HG02759 (cell line): ENCODE measurements around the gene ANKFN1.
"Not testable (repeated sequence)": the region's sequence is repeated elsewhere in the genome, so short reads cannot be mapped to it uniquely, and the experiment has no call there.

Source experiments
- ATAC-seq: cut with Tn5 transposase; IDR thresholded peaks from one replicate; pipeline ENCODE4 v1.9.1; 2021; ENCODE audit warnings: mild to moderate bottlenecking, moderate library complexity; ENCODE audit not compliant: unreplicated experiment

ANKFN1 gene

DNA sequence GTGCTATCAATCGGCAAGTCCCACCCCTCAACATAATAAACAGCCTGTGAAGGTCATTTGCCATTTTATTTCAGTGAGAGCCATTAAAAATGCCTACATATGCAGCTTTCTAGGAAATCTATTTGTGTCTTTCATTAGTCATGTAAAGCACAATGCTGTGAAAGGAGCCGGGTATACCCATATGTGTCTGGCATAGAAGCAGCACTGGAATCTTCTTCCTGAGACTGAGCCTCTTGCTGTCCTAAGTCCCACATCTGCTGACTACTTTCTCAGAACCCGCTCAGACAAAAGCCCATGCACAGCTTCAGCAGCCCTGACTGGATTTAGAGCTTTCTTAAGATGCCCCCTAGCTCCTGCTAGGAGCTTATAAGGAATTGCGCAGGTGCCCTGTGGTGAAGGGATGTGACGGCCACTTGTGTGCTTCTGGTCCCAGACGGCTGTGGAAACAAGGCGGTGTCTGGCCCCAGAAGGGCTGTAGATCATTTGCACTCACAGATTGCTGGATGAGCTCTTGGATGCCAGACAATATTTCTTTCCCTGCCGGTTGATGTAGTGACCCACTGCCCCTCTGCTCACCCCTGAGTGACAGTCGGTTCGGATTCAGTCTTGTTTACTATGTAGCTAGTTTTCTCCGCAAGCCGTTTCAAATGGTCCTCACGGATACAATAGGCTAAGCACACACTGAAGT lies 172.2 kb downstream of the ANKFN1 start:
- ATAC-seq = no peak

GRCh38 chr17:56326001-56326359 lies 172.7 kb downstream of the ANKFN1 start:
- ATAC-seq = no peak

GRCh38 chr17:56347639-56348038 lies 194.4 kb downstream of the ANKFN1 start:
- ATAC-seq = no peak

- ATAC-seq = no peak
Measured at GRCh38 chr17:56350592-56350991, 197.3 kb downstream of the ANKFN1 start.

DNA sequence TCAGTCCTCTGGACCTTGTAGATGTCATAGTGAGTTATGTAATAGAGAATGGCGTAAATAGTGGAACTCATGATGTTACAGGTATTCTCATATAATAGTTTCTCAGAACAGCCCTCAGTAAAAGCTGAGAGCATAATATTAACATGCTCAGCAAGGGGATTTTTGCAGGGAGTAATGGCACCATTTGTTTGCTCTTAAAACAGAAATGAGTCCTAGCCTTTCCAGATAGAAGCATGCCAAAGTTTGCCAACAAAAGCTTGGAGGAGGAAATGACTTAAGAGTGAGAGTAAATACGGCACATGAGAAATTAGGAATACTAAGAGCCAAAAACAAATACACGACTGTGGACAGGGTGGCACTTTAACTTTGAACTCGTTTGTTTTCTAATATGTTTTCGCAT lies 198.4 kb downstream of the ANKFN1 start:
- ATAC-seq = no peak

GRCh38 chr17:56358651-56359050 lies 205.4 kb downstream of the ANKFN1 start:
- no peak for ATAC-seq

DNA sequence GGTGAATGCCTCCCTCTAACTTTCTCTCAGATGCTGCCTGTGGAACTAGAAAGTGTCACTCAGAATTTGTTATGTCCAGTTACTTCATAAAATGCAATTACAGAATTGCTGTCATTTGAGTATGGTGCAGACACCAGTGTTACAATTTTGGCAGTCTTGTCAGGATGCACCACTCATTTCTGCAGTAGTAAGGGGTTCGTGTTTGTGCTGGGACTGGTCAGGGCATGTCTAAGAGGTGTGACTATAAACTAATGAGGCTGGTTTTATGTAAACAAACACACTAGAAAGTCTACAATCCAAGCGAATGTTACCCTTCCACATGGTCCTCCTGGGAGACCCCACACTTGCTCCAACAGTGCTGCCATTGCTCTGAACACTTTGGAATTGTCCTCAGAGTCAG lies 206.2 kb downstream of the ANKFN1 start:
- ATAC-seq = no peak

DNA sequence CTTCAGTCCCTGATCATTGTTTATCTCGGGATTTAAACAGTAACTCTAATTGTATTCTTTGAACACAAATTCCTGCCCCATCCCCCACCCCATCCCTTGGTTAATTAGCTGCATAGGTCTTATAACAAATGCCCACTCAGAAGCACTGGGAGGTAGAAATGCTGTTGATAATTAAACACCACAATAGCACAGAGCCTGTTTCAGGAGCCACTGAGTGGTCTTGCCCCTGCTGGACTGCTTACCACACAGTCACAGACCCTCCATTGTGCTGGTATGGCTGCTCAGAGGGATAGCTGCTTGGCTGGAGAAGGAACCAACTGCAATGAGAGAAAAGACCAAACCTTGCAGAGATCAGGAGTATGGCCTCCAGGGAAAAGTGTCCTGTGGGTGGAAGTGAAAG lies 214.1 kb downstream of the ANKFN1 start:
- ATAC-seq = no peak

DNA sequence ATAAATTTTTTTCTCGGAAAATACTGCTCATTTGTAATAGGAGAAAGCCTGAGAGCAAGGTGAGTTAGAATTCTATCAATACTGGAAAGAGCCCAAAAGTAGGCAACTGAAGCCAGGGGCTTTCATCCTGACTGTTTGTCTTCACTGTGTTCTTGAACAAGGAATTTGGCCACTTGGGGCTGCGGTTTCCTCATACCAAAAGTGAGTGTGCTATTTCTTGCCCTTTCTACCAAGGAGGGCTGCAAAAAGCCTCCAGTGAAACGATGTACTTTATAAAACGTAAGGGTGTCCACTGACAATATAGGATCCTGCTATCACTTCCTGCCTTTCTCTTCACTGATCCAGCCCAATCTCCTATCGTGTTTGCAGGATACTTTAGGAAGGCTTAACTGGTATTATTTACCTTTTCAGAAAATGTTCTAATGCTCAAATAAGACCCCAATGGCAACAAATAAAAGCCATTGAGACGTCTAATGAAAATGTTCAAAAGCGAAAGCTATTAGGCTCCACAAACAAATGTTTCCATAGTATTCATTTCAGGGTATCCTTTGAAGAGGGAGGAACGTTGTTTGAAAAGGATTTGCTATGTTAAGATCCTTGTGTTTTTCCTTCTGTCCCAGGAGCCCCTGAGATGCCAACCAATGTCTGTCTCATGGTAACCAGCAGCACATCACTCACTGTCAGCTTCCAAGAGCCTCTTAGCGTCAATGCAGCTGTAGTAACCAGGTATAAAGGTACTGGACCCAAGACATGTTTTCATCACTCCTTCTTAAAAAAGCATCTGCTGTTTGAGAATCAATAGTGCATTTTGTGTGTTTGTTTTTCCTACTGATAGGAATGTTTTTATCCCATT lies 220.9 kb downstream of the ANKFN1 start:
- ATAC-seq = no peak

GRCh38 chr17:56389356-56389755 lies 236.1 kb downstream of the ANKFN1 start:
- no peak for ATAC-seq

DNA sequence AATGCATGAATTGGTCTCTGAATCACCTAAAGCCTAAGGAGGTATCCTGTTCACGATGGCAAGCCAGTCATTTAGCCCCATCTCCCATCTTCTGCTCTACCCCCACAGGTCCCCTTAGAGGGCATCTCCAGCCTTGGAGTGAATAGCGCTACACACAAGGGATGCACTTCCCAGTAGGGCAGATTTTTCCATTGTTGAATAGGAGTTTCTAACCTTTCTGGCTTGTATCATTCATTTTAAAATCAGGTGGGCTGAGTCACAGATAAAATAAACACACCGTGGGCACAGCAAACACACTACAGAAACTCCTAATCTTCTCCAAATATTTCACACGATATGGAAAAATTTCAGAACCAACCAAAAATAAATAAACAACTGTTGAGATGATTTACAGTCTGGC lies 239.0 kb downstream of the ANKFN1 start:
- ATAC-seq = no peak

DNA sequence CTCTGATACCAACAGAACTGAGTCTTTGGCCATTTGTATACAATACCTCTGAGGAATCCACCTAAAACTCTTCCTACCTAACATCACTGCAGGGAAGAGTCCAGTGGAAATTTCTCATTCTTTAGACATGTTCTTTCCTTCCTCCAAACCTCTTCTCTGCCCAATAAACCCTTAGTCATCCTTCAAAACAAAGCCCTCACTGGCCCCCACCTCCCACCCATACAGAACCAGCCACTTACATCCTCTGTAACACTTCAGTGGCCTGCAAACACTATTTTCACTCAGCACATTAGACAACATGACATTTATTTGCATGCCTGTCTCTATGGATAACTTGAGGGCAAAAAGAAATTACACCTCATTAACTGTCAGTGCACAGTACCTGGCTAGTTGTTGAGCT lies 239.9 kb downstream of the ANKFN1 start:
- ATAC-seq = no peak

DNA sequence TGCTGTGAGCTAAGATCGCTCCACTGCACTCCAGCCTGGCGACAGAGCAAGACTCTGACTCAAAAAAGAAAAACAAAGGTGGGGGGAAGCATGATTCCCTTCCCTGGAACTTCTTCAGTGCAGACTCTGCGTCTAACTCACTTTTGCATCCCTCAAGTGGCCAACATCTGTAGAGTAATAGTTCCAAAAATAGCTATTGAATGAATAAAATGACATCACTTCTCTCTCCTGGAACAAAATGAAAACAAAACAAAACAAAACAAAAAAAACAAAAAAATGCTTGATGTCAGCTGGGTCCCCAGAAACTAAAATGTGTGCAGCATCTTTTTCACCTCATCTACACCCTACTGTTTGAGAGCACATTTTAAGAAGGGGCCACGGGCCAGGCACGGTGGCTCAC lies 242.5 kb downstream of the ANKFN1 start:
- ATAC-seq = no peak

DNA sequence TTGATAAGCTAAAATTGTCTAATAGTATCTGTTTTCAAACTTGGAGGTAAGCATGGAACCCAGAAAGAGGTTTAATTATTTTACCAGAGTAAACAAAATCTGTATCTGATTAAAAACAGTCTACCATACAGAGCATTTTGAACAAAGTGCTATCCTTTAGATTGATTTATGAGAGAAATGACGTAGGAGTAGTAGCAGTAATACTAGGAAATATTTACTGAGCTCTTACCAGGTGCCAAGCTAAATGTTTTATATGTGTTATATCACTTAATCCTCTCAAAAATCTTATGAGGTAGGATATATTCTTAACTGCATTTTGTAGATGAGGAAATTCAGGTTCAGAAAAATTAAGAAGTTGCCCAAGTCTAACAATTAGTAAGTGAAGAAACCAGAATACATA lies 253.8 kb downstream of the ANKFN1 start:
- ATAC-seq = no peak

- not testable (repeated sequence) for ATAC-seq
Measured at GRCh38 chr17:56412356-56412755, 259.1 kb downstream of the ANKFN1 start.

DNA sequence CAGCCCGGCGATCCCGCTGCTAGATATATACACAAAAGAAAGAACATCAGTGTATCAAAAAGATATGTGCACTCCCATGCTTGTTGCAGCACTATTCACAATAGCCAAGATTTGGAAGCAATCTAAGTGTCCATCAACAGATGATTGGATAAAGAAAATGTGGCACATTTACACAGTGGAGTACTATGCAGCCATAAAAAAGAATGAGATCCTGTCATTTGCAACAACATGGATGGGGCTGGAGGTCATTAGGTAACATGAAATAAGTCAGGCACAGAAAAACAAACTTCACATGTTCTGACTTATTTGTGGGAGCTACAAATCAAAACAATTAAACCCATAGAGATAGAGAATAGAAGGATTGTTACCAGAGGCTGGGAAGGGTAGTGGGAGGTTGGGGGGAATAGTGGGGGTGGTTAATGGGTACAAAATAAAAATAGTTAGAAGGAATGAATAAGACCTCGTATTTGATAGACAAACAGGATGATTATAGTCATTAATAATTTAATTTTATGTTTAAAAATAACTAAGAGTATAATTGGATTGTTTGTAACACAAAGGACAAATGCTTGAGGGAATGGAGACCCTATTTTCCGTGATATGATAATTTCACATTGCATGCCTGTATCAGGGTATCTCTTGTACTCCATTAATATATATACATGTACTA lies 263.5 kb downstream of the ANKFN1 start:
- no peak for ATAC-seq

DNA sequence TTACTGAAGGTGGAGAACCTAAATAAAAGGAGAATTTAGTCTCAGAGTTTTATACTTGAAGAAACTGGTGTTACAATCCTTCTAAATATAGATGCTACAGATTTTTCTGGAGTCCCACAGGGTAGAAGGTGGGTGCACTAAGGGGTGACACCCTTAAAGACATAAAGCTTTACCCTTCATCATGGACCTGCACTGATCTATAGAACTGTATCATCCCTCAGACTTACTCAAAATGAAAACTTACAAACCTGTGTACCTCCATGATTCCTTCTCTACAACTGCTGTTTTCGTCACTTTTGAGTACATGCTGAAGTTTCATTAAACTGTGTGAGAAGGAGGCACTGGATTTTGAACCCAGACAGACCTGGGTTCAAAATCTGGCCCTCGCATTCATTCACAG lies 270.7 kb downstream of the ANKFN1 start:
- ATAC-seq = no peak

DNA sequence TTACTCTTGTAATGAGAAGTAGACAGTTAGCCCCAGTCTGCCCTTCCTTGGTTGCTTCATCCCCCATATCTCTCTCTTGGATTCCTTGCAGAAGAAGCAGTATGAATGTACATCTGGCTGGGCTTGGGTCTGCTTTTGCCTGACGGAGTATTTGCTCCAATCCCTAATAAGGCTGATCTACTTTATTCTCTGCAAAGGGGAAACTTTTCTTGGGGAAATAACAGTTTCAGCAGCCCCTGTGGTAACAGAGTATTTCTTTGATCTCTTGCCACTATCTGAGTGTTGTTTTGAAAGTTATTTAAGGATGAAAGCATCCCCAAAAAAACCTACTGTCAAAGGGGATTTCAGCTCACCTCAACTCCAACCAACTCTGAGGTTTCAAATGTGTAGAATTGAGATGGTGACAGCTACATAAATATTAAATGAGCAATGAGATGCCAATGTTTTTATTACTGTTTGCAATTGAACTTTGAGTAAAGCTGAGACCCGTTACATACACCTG lies 271.3 kb downstream of the ANKFN1 start:
- ATAC-seq = no peak

GRCh38 chr17:56425483-56425882 lies 272.2 kb downstream of the ANKFN1 start:
- no peak for ATAC-seq

- no peak for ATAC-seq
Measured at GRCh38 chr17:56426901-56427300, 273.6 kb downstream of the ANKFN1 start.

DNA sequence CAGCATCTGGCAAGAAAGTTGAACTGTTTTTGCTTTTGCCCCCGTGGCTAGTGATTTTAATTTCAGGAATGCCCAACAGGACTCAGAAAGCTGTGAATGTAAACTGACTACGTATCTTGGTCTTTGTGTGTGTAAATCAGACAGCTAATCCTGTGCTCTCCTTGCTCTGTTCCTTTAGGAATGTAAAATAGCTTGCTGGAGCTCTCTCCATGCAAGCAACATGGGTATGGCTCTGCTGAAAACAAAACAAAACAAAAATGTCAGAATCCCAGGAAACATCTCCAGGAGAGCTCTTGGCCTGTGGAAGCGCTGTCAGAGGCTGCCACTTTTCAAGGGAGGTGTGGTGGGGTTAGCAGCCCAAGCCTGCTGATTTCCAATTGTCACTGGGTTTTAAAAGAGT lies 278.5 kb downstream of the ANKFN1 start:
- no peak for ATAC-seq

- no peak for ATAC-seq
Measured at GRCh38 chr17:56432443-56432842, 279.2 kb downstream of the ANKFN1 start.
